HG03064 (cell line): Measurements from ENCODE around the gene ZIC2.

Experiments
- ATAC-seq: cut with Tn5 transposase; IDR thresholded peaks from one replicate; pipeline ENCODE4 v1.9.1; 2021; ENCODE audit warnings: low read depth; ENCODE audit not compliant: unreplicated experiment

Gene ZIC2

GRCh38 chr13:99973163-99973807 lies 8.3 kb upstream of the ZIC2 start:
- ATAC-seq: no peak

DNA sequence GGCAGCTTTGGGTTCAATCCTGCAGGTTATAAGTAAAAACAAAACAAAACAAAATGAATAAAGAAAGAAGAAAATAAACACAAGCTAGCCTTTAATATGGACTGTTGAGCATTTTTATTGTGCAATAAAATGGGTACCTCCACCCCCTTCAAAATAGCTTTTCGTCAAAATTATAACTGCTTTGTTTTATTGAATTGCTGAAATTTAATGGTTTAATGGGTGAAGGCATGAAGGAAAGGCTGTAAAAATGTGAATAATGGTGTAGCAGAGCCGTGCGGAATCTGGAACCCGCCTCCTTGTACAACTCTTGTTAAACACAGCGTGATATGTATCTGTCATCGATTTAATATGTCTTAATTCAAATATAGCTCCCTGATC lies 7.8 kb upstream of the ZIC2 start:
- no peak for ATAC-seq

DNA sequence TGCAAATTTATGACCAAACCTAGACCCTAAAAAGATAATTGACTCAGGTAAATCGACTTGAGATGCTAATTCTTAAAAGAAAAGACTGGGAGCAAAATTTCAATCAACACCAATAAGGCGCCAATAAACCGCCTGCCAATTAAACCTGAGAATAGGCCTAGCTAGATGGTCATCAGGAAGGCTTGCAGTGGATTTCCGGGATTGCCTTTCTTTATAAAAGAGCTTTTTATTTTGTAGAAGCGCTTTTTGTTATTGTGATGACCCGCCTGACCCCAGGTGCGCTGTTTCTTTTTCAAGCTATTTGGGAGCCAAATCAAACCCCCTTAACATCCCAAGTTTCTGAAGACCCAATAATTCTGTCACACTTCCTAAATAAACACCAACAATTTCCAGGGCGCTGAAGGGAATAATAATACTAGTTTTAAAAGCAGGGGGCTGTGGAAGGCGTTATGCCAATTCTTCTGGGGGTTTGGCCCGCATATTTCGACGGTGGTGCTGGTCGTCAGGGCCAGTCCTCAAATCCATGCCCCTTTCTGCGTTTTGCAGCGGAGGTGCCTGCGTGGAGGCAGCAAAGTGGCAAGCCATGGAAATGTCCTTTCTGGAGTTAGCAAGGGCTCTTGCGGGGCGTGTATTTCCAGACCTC lies 7.2 kb upstream of the ZIC2 start:
- no peak for ATAC-seq

DNA sequence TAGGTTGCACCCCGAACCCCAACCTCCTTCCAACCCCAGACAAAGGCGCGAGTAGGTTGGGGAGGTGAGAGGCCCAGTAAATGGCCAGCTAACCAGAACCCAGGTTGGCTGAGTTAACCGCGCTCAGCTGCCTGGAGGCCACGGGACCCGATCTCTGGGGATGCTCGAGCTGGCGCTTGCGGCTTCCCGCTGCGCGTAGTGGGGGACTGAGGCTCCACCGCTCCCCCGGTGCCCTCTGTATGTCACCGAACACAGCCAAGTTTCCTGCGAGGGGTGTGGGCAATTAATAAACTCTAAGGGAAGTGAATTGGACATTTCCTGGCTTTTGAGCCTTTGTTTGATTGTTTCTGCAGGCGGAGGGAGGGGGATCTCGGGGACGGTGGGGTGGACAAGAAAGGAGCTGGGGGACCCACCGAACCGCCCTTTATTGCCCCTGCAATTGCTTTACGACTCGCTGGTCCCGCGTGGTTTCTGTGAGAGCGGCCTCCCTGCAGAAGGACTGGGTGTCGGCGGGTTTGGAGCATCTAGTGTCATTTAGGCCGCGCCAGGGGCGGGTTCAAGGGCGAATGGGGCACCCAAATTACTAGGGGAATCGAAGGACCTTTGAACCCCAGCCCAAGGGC lies 6.5 kb upstream of the ZIC2 start:
- ATAC-seq: no peak

DNA sequence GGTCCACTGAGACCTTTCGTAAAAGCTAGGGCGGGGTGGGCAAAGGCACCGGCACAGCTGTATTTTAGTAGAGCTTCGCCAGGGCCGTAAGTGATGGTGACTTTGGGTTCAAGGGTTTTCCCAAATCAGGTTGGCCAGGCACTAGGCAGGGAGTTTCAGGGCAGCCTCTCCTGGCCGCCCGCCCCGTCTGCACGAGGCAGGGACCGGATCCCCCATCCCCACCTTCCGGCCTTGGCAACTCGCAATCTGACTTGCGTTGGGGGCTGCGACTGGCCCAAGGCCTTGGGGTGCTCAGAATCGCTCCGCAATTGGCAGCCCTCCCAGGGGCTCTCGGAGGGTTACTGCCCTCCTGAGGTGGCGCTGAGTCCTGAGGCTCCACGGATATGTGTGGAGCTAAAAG lies 6.0 kb upstream of the ZIC2 start:
- no peak for ATAC-seq

DNA sequence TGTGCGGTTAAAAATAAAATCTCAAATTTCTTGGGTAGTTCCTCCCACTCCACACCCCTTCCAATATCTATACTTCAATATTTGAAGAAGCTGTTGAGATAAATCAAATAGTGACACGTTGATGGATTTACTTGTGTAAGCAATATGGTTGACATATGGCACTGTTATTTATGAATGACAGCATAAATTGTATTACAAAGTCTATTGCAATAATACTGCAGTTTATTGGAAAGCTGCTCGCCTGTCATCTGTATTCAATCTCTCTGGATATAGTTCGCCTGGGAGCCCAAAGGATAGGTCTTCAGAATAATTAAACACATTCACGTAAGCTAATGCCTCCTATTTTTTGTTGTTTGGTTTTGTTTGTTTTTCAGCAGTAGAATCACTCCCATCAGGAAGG lies 5.0 kb upstream of the ZIC2 start:
- ATAC-seq: no peak

DNA sequence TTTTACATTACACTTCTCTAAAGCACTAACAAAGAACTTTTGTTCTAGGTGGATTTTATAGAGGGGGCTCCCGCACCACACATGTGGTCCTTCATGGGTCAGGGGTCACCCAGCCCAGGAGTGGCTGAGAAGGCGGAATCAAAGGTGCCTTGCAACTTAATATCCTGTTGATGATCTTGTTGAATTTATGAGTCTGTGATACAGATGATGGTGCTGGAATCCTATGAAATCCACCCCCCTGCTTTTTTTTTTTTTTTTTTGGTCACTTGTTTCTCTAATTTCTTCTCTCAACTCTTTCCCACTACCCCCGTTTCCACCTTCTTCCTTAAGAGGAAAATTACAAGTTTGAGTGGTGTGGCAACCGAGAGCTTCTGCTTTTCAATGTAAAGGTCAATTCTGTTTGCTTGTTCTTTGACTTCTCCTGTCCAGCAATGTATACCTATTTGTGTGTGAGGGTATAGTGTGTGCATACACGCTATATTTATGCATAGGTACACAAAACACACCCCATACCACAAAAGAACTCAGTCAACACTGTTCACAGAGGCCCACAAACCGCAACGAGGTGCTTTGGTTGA lies 4.2 kb upstream of the ZIC2 start:
- ATAC-seq: no peak

DNA sequence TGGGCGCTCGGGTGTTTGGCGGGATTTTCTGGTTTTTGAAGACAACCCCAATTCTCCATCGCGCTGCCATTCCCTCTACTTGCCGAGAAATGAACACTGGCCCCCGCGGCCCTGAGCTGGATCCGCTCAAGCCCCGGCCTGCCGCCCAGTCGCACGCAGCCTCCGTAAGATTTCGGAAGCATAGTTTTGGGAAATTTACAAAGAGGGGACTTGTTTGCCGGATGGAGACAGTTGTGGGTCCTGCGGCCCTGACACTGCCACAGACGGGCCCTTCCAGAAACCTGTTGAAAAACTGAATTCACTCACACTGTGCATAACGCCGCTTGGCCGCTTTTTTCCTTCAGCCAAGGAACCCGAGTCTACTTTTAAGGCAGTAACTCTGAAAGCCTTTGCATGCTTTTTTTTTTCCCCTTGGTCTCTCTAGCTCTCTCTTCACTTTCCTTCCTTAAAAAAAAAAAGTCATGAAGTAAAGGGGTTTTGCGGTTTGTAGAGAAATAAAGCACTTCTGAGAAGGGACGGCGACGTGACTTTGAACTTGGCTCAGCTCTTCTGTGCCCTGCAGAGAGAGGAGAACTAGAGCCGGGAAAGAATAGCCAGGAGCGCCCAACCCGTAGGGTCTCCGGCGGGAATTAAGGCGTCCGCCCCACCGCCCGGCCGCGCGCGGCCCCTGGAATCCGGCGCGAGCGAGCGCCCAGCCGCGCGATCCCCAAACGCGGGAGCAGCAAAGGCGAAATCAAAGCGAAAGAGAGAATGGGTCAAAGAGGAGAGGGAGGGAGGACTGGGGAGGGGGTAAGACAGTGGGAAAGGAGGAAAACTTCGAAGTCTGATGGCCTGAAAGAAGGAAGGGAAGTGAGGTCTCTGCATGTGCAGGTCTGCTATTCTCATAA lies 3.4 kb upstream of the ZIC2 start:
- ATAC-seq: no peak

- no peak for ATAC-seq
Measured at GRCh38 chr13:99978799-99979452, 2.7 kb upstream of the ZIC2 start.

GRCh38 chr13:99979453-99980200 lies 2.0 kb upstream of the ZIC2 start:
- ATAC-seq: no peak

GRCh38 chr13:99980201-99980823 lies 1.3 kb upstream of the ZIC2 start:
- ATAC-seq: no peak

DNA sequence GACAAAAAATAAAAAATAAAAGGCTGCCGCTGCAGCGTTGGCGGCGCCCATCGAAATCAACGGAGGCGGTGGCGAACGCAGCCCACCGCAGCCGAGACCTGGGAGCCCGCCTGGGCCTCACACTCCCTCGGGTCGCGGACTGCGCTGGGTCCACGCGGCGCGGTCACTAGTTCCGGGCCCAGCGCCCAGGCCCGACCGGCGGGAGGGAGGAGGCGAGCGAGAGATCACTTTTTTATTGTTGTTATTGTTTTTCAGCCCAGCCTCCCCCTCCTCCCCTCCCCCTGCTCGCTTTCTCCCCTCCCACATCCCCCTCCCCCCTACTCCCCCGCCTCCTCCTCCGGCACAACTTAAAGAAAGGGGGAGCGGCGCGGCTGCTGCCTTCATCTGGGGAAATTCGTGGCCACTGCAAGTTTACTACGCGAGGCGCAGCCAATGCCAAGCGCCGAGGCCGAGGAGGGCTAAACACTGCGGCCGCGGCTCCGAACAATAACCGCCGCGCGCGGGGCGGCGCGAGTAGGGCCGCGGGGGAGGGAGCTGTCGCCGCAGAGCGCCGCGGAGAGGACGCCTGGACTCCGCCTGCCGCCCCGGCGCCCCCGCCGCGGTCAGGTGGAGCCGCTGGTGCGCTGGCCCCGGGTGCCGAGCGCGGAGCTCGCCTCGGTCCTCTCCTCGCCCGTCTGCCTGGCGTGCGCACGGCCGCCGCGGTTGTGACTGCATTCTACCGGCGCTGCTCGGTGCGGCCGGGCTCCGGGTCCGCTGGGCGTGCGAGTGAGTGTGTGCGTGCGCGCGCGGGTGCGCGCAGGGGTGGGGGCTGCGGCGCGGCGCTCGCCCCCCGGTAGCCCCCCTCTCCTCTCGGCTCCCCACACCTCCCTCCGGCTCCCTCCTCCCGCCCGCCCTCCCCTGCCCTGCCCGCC lies 505 bp upstream of the ZIC2 start:
- no peak for ATAC-seq

DNA sequence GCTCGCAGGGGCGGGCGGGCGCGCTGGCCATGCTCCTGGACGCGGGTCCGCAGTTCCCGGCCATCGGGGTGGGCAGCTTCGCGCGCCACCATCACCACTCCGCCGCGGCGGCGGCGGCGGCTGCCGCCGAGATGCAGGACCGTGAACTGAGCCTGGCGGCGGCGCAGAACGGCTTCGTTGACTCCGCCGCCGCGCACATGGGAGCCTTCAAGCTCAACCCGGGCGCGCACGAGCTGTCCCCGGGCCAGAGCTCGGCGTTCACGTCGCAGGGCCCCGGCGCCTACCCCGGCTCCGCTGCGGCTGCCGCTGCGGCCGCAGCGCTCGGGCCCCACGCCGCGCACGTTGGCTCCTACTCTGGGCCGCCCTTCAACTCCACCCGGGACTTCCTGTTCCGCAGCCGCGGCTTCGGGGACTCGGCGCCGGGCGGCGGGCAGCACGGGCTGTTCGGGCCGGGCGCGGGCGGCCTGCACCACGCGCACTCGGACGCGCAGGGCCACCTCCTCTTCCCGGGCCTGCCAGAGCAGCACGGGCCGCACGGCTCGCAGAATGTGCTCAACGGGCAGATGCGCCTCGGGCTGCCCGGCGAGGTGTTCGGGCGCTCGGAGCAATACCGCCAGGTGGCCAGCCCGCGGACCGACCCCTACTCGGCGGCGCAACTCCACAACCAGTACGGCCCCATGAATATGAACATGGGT lies 599 bp downstream of the ZIC2 start:
- no peak for ATAC-seq

DNA sequence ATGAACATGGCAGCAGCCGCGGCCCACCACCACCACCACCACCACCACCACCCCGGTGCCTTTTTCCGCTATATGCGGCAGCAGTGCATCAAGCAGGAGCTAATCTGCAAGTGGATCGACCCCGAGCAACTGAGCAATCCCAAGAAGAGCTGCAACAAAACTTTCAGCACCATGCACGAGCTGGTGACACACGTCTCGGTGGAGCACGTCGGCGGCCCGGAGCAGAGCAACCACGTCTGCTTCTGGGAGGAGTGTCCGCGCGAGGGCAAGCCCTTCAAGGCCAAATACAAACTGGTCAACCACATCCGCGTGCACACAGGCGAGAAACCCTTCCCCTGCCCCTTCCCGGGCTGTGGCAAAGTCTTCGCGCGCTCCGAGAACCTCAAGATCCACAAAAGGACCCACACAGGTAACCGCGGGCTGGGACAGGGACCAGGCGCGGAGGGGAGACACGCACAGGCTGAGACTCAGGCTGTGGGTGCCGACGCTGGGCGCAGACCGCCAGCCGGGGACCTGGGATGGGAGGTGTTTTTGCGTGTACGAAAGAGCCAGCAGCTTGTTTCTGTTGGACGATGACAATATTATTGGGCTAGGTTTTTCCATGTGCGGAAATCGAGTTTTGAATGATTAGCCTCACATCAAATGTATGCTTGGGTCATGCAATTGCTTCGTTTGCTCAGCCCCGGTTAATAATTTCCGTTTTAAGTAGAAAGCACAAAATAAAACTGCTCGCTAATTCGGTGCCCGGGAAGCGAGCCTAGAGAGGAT lies 1.3 kb downstream of the ZIC2 start:
- no peak for ATAC-seq

- ATAC-seq: no peak
Measured at GRCh38 chr13:99983499-99984401, 2.2 kb downstream of the ZIC2 start.
